Body of pancreas (tissue), 4 donors: Measurements from ENCODE around the gene MGRN1. TPM values are rescaled to one million over a fixed set of nuclear protein-coding genes. Genes with fewer than 3 reads are reported as not detected.

Experiments
- ATAC-seq: fragments of 150-250 bp; one replicate; pipeline ENCODE4 v1.9.1; 2016
- DNase-seq, 4 donors: peaks; one replicate each; pipeline ENCODE4 v3.0.0-alpha.2; 2019
- H3K27ac ChIP-seq, 4 donors: fragments of 200-600 bp; sonication (generic); 1 replicate in 3 of 4; 2 replicates in 1 of 4; pipeline versions ENCODE4 v1.5.1 to v1.6.1; 2016 to 2019; ENCODE audit warnings: mild to moderate bottlenecking in 1 of 4, mixed read lengths in 1 of 4, moderate library complexity in 1 of 4
- H3K27me3 ChIP-seq, 2 donors: fragments of 200-600 bp; sonication (generic); one replicate each; pipeline ENCODE4 v1.6.0; 2016; ENCODE audit warnings: mild to moderate bottlenecking in 1 of 2
- H3K36me3 ChIP-seq, 2 donors: fragments of 200-600 bp; sonication (generic); replicated peaks in 1 of 2; 2 replicates each; pipeline ENCODE4 v1.5.1; 2016; ENCODE audit warnings: low read depth in 2 of 2; ENCODE audit not compliant: insufficient read depth in 1 of 2
- H3K4me1 ChIP-seq: fragments of 200-600 bp; sonication (generic); one replicate; pipeline ENCODE4 v1.6.0; 2016
- H3K4me3 ChIP-seq, 2 donors: fragments of 200-600 bp; sonication (generic); 1 replicate in 1 of 2; 2 replicates in 1 of 2; pipeline ENCODE4 v1.5.1; 2016 to 2019
- H3K9me3 ChIP-seq, 3 donors: fragments of 200-600 bp; sonication (generic); 1 replicate in 2 of 3; 2 replicates in 1 of 3; pipeline ENCODE4 v1.5.1; 2016
- POLR2A ChIP-seq, 3 donors: fragments of 450-650 bp; IDR thresholded peaks; one replicate each; pipeline ENCODE4 v1.6.1; 2016; ENCODE audit warnings: antibody characterized with exemption in 3 of 3, mild to moderate bottlenecking in 2 of 3
- WGBS, 2 donors: methylation state at CpG; one replicate each; pipeline ENCODE4 v1.1.5; 2017; 5-methylcytosine and 5-hydroxymethylcytosine counted together
- intact Hi-C: fragments of 100-400 bp; cut with DNase I; formaldehyde crosslinking; loops from one replicate; pipeline ENCODE4 v1.15.1; 2023
- total RNA-seq, 2 donors: library from RNA; depleted of rRNA; stranded (reverse); fragments of >200 nt; gene quantifications; one replicate each; pipeline ENCODE4 v1.1.0, GENCODE V29; 2016
- TF ChIP-seq, protein P1 (sequence below), 7 experiments: fragments of 450-650 bp in 4 of 7; fragments of 200-600 bp in 3 of 7; sonication (generic) in 3 of 7; IDR thresholded peaks; one replicate each; pipeline ENCODE4 v1.5.1; 2016 to 2019; ENCODE audit warnings: antibody characterized with exemption in 7 of 7

MGRN1 gene
- total RNA-seq, 2 donors from 2014 or later = 23.3 to 44.8 TPM

DNA sequence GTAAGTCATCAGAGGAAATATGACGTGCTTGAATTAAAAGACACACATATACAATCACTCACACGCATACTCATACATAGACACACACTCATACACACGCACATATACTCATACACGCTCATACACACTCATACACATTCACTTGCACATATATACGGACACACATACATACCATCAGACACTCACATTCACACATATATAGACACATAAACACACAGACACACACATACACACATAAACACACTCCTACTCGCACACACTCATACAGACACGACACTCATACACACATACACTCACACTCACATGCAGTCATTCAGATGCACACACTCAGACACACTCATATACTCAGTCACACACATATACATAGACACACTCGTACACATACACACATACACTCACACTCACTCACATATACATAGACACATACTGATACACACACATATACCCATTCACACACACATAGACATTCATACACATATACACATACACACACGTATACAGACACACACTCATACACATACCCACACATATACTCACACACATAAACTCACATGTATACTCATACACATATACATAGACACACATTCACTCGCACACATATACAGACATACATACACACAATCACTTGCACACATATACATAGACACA is 43.8 kb downstream of the MGRN1 start:
- Histone ChIP-seq H3K27me3 (no peaks in the 10 kb centered on the region), H3K27ac (no peak overlapping the region), H3K9me3 (no peaks in the 10 kb centered on the region), H3K4me1 (peaks cover 11% of the 10 kb centered on the region), H3K4me3 (no peak overlapping the region), H3K36me3 (peaks cover 0 to 19% of the 10 kb centered on the region in 2 donors)
- TF ChIP-seq, protein P1, sequence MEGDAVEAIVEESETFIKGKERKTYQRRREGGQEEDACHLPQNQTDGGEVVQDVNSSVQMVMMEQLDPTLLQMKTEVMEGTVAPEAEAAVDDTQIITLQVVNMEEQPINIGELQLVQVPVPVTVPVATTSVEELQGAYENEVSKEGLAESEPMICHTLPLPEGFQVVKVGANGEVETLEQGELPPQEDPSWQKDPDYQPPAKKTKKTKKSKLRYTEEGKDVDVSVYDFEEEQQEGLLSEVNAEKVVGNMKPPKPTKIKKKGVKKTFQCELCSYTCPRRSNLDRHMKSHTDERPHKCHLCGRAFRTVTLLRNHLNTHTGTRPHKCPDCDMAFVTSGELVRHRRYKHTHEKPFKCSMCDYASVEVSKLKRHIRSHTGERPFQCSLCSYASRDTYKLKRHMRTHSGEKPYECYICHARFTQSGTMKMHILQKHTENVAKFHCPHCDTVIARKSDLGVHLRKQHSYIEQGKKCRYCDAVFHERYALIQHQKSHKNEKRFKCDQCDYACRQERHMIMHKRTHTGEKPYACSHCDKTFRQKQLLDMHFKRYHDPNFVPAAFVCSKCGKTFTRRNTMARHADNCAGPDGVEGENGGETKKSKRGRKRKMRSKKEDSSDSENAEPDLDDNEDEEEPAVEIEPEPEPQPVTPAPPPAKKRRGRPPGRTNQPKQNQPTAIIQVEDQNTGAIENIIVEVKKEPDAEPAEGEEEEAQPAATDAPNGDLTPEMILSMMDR (IDR thresholded peaks at IDR 0.05) = no peak
- TF ChIP-seq POLR2A (IDR thresholded peaks at IDR 0.05) = no peak
- ATAC-seq = no peak
- 93 to 94% methylated on average over 10 of the region's 10 CpGs for WGBS, 2 donors
- DNase-seq = no peak
- intact Hi-C loops = no loop called here

DNA sequence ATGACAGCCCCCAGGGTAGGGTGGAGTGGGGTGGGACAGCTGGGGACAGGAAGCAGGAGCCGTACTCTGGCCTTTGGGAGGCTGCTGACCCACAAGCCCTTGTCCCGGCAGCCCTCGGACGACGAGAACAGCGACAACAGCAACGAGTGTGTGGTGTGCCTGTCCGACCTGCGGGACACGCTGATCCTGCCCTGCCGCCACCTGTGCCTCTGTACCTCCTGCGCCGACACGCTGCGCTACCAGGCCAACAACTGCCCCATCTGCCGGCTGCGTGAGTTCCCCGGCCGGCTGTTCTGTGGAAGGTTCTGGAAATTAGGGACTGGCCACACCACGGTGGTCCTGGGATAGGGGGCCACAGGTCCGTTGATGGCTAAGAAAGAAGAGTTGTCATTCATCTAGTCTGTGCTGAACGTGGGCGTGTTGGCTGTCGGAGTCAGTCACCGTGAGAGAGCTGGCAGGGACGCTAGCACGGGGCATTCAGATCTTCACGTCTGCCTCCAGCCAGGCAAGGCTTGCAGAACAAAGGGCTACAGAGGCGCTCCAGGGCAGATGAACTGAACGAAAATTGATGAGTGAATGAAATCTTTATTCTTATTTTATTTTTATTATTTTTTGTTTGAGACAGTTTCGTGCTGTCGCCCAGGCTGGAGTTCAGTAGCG is 48.9 kb downstream of the MGRN1 start:
- H3K4me3 ChIP-seq = no peak overlapping the region
- no peaks in the 10 kb centered on the region for H3K9me3 ChIP-seq
- TF ChIP-seq, protein P1 (IDR thresholded peaks at IDR 0.05) = no peak
- no peak for TF ChIP-seq POLR2A (IDR thresholded peaks at IDR 0.05)
- H3K27ac ChIP-seq = no peak overlapping the region
- no peaks in the 10 kb centered on the region for H3K4me1 ChIP-seq
- intact Hi-C loops = no loop called here
- 90 to 92% methylated on average over 15 to 32 of the region's 33 CpGs for WGBS, 2 donors
- no peak for DNase-seq
- no peaks in the 10 kb centered on the region for H3K27me3 ChIP-seq
- no peak for ATAC-seq
- peaks cover 0 to 16% of the 10 kb centered on the region in 2 donors for H3K36me3 ChIP-seq

DNA sequence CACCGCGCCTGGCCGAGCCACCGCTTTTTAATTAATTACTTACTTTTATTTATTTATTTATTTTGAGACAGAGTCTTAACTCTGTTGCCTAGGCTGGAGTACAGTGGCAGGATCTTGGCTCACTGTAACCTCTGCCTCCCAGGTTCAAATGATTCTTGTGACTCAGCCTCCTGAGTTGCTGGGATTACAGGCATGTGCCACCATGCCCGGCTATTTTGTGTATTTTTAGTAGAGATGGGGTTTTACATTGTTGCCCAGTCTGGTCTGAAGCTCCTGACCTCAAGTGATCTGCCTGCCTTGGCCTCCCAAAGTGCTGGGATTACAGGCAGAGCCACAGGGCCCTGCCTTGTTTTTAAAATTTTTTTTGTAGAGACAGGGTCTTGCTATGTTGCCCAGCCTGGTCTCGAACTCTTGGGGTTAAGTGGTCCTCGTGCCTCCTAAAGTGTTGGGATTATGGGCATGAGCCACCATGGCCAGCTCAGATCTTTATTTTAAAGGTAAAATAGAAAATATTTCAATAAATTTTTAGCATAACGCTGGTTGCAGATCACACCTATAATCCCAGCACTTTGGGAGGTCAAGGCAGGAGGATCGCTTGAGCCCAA is 50.4 kb downstream of the MGRN1 start:
- no peak for TF ChIP-seq POLR2A (IDR thresholded peaks at IDR 0.05)
- TF ChIP-seq, protein P1 (IDR thresholded peaks at IDR 0.05) = no peak
- Histone ChIP-seq H3K27me3 (no peaks in the 10 kb centered on the region), H3K9me3 (no peaks in the 10 kb centered on the region), H3K4me3 (no peak overlapping the region), H3K4me1 (no peaks in the 10 kb centered on the region), H3K27ac (no peak overlapping the region), H3K36me3 (peaks cover 0 to 7% of the 10 kb centered on the region in 2 donors)
- intact Hi-C loops = no loop called here
- WGBS, 2 donors = 93 to 95% methylated on average over 9 of the region's 9 CpGs
- DNase-seq (no peak), ATAC-seq (no peak)

DNA sequence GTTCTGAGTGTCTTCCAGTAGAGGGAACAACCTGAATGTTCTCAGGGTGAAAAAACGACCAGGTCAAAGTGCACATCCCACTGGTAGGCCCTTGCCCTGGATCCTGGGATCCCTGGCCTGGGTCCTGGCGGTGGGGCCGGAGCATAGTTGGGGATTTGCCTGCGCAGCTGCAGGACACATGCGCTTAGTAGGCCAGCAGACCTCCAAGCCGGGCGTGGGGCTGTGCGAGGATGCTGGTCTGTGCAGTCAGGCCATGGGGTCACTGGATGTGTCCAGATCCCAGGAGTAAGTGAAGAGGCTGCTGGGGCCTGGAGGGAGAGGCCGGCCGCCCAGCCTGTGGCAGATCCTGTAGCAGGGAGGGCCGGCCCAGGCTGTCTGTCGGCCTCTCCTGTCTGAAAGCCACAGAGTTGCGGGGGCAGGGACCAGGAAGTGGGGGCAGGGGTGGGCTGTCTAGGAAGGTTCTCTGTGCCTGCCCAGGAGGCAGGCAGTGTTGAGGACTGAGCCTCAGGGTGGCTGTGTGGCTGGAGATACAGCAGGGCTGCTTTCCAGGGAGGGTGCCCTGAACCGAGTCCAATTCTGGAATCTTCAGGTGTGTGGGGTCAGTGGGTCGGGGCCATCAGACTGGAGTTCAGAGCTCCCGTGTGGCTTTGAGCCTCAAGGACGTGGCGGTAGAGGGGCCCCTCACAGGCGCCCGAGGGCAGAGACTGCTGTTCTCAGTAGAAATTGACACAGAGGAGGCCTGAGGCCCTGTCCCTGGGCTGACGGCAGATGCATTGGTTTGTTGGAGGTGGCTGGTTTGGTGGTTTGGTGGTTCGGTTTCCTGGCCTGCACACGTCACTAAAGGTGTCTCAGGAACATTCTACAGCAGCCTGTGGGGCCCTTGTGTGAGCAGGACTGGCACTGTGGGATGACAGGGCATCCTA is 51.5 kb downstream of the MGRN1 start:
- no peak for DNase-seq
- TF ChIP-seq, protein P1 (IDR thresholded peaks at IDR 0.05) = no peak
- no peak for TF ChIP-seq POLR2A (IDR thresholded peaks at IDR 0.05)
- peaks cover 0 to 7% of the 10 kb centered on the region in 2 donors for H3K36me3 ChIP-seq
- intact Hi-C loops = no loop called here
- 79 to 82% methylated on average over 13 to 23 of the region's 23 CpGs for WGBS, 2 donors
- no peaks in the 10 kb centered on the region for H3K4me1 ChIP-seq
- no peaks in the 10 kb centered on the region for H3K9me3 ChIP-seq
- no peak overlapping the region for H3K4me3 ChIP-seq
- no peaks in the 10 kb centered on the region for H3K27me3 ChIP-seq
- H3K27ac ChIP-seq = peak overlapping the region in 1 of 4 donors; percentile 8
- ATAC-seq = no peak
